Type B pancreatic cell (in vitro differentiated cells): Measurements from ENCODE around the gene DNMT3A. TPM values are rescaled to one million over a fixed set of nuclear protein-coding genes. Genes with fewer than 3 reads are reported as not detected.

ENCODE experiments used
- DNase-seq: peaks from one replicate; pipeline ENCODE4 v3.0.0; 2021; ENCODE audit warnings: mixed read lengths; ENCODE audit not compliant: unreplicated experiment; ENCODE audit errors: extremely low spot score
- H3K27ac Mint-ChIP-seq: 2 replicates; pipeline ENCODE4 v1.8.0; 2021; ENCODE audit warnings: mild to moderate bottlenecking, mixed read lengths
- H3K27me3 Mint-ChIP-seq: 2 replicates; pipeline ENCODE4 v1.8.0; 2021; ENCODE audit warnings: mixed read lengths
- H3K36me3 Mint-ChIP-seq: 2 replicates; pipeline ENCODE4 v1.8.0; 2021; ENCODE audit warnings: mixed read lengths
- H3K4me1 Mint-ChIP-seq: one replicate; pipeline ENCODE4 v1.8.0; 2021; ENCODE audit warnings: mixed read lengths; ENCODE audit not compliant: unreplicated experiment
- H3K4me3 Mint-ChIP-seq: 2 replicates; pipeline ENCODE4 v1.8.0; 2021; ENCODE audit warnings: mild to moderate bottlenecking, mixed read lengths
- H3K9me3 Mint-ChIP-seq: 2 replicates; pipeline ENCODE4 v1.8.0; 2021; ENCODE audit warnings: mixed read lengths
- microRNA-seq: library from miRNA; unstranded; fragments of <30 nt; microRNA quantifications from one replicate; pipeline ENCODE4, GENCODE V29; 2020
- total RNA-seq: library from RNA; stranded (reverse); gene quantifications from 2 replicates; pipeline ENCODE4 v1.2.1, GENCODE V29; 2021; ENCODE audit warnings: low replicate concordance
- TF ChIP-seq, protein P1 (sequence below): fragments of 200-600 bp; sonication (generic); conservative IDR thresholded peaks from 2 replicates; pipeline ENCODE4 v1.5.0; 2021; ENCODE audit warnings: antibody characterized with exemption, mild to moderate bottlenecking

The DNMT3A gene
- total RNA-seq, 1 donor from 2014 or later, result 139 TPM

DNA sequence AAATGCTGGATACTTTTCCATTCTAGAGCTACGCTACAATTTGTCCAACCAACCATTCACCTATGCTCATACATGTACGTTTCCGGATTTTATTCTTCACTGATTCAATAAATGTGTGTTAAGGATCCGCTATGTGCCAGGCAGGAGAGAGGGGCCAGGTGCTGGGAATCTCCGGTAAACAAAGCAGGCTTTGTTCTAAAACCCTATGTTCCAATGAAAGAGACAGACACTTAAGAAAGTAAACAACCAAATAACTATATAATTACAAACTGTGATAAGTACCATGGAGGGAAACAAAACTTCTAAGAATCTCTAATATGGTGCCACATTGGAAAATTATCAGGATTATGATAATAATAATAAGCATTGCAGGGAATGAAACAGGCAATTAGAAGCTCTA lies 151.2 kb downstream of the DNMT3A start:
- TF ChIP-seq, protein P1, sequence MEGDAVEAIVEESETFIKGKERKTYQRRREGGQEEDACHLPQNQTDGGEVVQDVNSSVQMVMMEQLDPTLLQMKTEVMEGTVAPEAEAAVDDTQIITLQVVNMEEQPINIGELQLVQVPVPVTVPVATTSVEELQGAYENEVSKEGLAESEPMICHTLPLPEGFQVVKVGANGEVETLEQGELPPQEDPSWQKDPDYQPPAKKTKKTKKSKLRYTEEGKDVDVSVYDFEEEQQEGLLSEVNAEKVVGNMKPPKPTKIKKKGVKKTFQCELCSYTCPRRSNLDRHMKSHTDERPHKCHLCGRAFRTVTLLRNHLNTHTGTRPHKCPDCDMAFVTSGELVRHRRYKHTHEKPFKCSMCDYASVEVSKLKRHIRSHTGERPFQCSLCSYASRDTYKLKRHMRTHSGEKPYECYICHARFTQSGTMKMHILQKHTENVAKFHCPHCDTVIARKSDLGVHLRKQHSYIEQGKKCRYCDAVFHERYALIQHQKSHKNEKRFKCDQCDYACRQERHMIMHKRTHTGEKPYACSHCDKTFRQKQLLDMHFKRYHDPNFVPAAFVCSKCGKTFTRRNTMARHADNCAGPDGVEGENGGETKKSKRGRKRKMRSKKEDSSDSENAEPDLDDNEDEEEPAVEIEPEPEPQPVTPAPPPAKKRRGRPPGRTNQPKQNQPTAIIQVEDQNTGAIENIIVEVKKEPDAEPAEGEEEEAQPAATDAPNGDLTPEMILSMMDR, result no peak
- Mint-ChIP-seq H3K4me1 (peaks cover 18% of the 10 kb centered on the region), H3K27ac (no peak overlapping the region)

DNA sequence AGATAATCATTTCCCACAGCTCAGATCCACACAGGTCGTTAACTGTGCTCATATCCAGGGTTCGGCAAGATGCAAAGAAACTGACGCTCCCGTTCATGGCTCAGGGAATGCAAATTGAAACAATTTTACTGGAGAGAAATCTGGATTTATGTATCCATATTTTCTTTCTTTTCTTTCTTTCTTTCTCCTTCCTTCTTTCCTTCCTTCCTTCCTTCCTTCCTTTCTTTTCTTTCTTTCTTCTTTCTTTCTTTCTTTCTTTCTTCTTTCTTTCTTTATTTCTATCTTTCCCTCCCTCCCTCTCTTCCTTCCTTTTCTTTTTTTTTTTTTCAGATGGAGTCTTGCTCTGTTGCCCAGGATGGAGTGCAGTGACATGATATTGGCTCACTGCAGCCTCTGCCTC lies 153.3 kb downstream of the DNMT3A start:
- H3K27me3 Mint-ChIP-seq, result peaks cover 7% of the 10 kb centered on the region
- DNase-seq, result no peak
- H3K36me3 Mint-ChIP-seq, result no peaks in the 10 kb centered on the region
- H3K27ac Mint-ChIP-seq, result no peak overlapping the region
- H3K4me3 Mint-ChIP-seq, result no peak overlapping the region
- H3K9me3 Mint-ChIP-seq, result peaks cover 7% of the 10 kb centered on the region
- TF ChIP-seq, protein P1, result no peak
- peaks cover 19% of the 10 kb centered on the region for H3K4me1 Mint-ChIP-seq

More for the DNA sequence above, 151.2 kb downstream of the DNMT3A start:
- Mint-ChIP-seq H3K9me3 (peaks cover 4% of the 10 kb centered on the region), H3K27me3 (peaks cover 4% of the 10 kb centered on the region), H3K36me3 (no peaks in the 10 kb centered on the region), H3K4me3 (no peak overlapping the region)
- DNase-seq, result no peak

DNA sequence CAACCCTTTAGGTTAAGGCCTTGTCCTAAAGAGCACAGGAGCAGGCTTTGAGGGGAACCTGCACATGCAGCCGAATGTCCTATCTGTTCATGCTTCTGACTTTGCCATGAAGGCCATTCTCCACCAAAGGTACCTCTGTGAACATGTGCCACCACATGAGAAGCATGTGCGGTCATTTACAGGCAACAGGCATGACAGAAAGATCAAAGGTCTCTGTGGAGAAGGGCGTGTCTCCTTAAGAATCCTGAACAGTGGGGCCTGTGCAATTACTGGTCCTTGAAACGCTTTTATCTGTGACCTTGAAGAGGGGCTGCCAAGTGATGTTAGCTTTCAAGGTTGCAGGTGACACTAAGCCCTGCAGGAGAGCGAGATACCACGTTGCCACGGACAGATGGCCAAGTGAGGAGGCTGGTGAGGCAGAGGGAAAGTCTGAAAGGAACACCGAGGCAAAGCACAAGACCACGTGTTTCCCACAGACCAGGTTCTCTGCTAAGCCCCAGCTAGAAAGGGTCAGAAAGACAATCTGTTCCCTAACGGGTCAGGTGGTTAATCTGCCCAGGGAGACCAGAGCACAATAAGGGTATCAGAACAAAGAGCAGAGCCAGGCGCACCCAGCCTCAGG lies 153.9 kb downstream of the DNMT3A start:
- TF ChIP-seq, protein P1, result no peak
- no peak for DNase-seq
- Mint-ChIP-seq H3K27me3 (peaks cover 7% of the 10 kb centered on the region), H3K4me1 (peaks cover 19% of the 10 kb centered on the region), H3K36me3 (no peaks in the 10 kb centered on the region), H3K27ac (no peak overlapping the region), H3K4me3 (no peak overlapping the region), H3K9me3 (peaks cover 7% of the 10 kb centered on the region)

DNA sequence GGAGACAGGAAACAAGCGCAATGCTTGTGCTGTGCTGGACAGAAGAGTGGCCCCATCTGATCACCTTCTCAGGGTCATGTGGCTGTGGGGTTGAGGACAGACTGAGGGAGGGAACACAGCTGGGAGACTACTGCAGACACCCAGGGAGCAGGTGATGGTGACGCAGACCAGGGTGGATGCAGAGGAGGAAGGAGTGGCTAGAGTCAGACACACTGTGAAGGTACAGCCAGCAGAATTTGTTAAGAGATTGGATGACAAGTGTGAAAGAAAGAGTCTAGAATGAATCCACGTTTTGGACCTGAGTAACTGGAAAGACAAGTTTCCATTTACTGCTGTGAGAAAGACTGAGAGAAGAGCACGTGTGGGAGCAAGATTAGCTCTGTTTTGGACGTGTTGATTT lies 157.5 kb downstream of the DNMT3A start:
- DNase-seq, result no peak
- peak overlapping the region; percentile 57 for H3K4me3 Mint-ChIP-seq
- peaks cover 11% of the 10 kb centered on the region for H3K4me1 Mint-ChIP-seq
- peaks cover 7% of the 10 kb centered on the region for H3K27me3 Mint-ChIP-seq
- H3K9me3 Mint-ChIP-seq, result peaks cover 4% of the 10 kb centered on the region
- TF ChIP-seq, protein P1, result no peak
- peak overlapping the region; percentile 90 for H3K27ac Mint-ChIP-seq
- H3K36me3 Mint-ChIP-seq, result no peaks in the 10 kb centered on the region

DNA sequence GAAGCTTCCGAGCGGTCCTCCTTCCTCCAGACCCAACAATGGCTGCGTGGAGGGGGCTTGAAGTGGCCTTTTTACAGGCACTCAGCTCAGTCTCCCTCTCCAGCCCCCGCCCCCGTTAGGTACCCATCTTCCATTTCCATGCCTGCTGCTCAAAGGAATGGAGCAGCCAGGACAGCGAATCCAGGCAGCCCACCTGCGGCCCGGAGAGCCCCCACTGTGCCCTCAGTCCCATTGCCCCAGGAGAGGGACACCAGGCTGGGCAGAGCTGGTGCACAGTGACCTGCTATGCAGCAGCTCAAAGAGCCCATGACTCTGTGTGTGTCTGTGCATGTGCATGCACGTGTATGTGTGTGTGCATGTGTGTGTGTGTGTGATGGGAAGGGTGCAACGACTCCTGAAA lies 162.7 kb downstream of the DNMT3A start:
- peaks cover 11% of the 10 kb centered on the region for H3K4me1 Mint-ChIP-seq
- no peak for DNase-seq
- no peaks in the 10 kb centered on the region for H3K36me3 Mint-ChIP-seq
- no peak overlapping the region for H3K4me3 Mint-ChIP-seq
- H3K27me3 Mint-ChIP-seq, result peaks cover 21% of the 10 kb centered on the region
- H3K9me3 Mint-ChIP-seq, result no peaks in the 10 kb centered on the region
- TF ChIP-seq, protein P1, result no peak
- no peak overlapping the region for H3K27ac Mint-ChIP-seq

Small RNA genes lying within 50 kb of the gene (microRNA-seq; reads per million reads assigned to microRNA genes)
- 482 reads per million, percentile 77 among the genes with 10 or more reads in this experiment for gene MIR1301

Other genes starting within 250 kb of the DNMT3A start
- gene POMC, start 173.3 kb downstream of the DNMT3A start, total RNA-seq, result 0.87 and 1.5 TPM in 2 replicates